K562 (cell line): ENCODE data around the gene MRGPRF. TPM values are rescaled to one million over a fixed set of nuclear protein-coding genes. Genes with fewer than 3 reads are reported as not detected.

ENCODE experiments used
- BCLAF1 ChIP-seq, 2 experiments: fragments of 450-650 bp in 1 of 2; IDR thresholded peaks; 2 replicates each; pipeline ENCODE4 v1.6.1; 2011 to 2017; ENCODE audit warnings: low read depth in 2 of 2, antibody characterized with exemption in 1 of 2, borderline replicate concordance in 1 of 2, low read length in 1 of 2, mild to moderate bottlenecking in 1 of 2, mixed read lengths in 1 of 2; ENCODE audit not compliant: control insufficient read depth in 1 of 2
- CCNT2 ChIP-seq: IDR thresholded peaks from 2 replicates; pipeline ENCODE4 v1.6.1; 2011; ENCODE audit warnings: borderline replicate concordance, low read depth, mild to moderate bottlenecking, moderate library complexity, mixed read lengths, low read length; ENCODE audit not compliant: insufficient read length; ENCODE audit errors: extremely low read depth
- CREB3 ChIP-seq: fragments of 450-650 bp; conservative IDR thresholded peaks from 2 replicates; pipeline ENCODE4 v1.6.1; 2016; ENCODE audit warnings: missing genetic modification characterization, low read depth, mild to moderate bottlenecking, missing compliant biosample characterization, moderate library complexity
- CREBBP ChIP-seq: IDR thresholded peaks from one replicate; pipeline ENCODE4 v1.6.1; 2012; ENCODE audit warnings: low read depth, mild to moderate bottlenecking, control low read depth, inconsistent platforms, low read length
- FOXA3 ChIP-seq, 2 experiments: fragments of 450-650 bp in 1 of 2; sonication (generic) in 1 of 2; formaldehyde crosslinking; IDR thresholded peaks in 1 of 2; conservative IDR thresholded peaks in 1 of 2; 2 replicates each; pipeline versions ENCODE4 v1.4.0 to v1.8.0; 2020 to 2022; ENCODE audit warnings: mild to moderate bottlenecking in 2 of 2, missing genetic modification reagents in 1 of 2
- HLTF ChIP-seq: fragments of 450-650 bp; IDR thresholded peaks from 2 replicates; pipeline ENCODE4 v1.6.1; 2016
- HMGN3 ChIP-seq: IDR thresholded peaks from 2 replicates; pipeline ENCODE4 v1.6.1; 2011; ENCODE audit warnings: borderline replicate concordance, low read depth, mild to moderate bottlenecking, mixed read lengths, low read length; ENCODE audit not compliant: insufficient read length; ENCODE audit errors: extremely low read depth
- LCOR ChIP-seq: sonication (generic); formaldehyde crosslinking; IDR thresholded peaks from 2 replicates; pipeline ENCODE4 v1.8.0; 2022; ENCODE audit warnings: mild to moderate bottlenecking, missing genetic modification reagents
- MED1 ChIP-seq: sonication (generic); formaldehyde crosslinking; IDR thresholded peaks from 2 replicates; pipeline ENCODE4 v1.8.1; 2023; ENCODE audit warnings: missing genetic modification reagents, borderline replicate concordance
- NFIC ChIP-seq: fragments of 450-650 bp; IDR thresholded peaks from 2 replicates; pipeline ENCODE4 v1.6.1; 2017; ENCODE audit warnings: mild to moderate bottlenecking, inconsistent platforms
- NR1H2 ChIP-seq: sonication (generic); formaldehyde crosslinking; IDR thresholded peaks from 2 replicates; pipeline ENCODE4 v1.4.0; 2020; ENCODE audit warnings: mild to moderate bottlenecking, missing genetic modification reagents
- NUFIP1 ChIP-seq: fragments of 450-650 bp; IDR thresholded peaks from 2 replicates; pipeline ENCODE4 v1.6.1; 2018; ENCODE audit not compliant: partially characterized antibody
- PKNOX1 ChIP-seq: fragments of 450-650 bp; IDR thresholded peaks from 2 replicates; pipeline ENCODE4 v1.6.1; 2016
- RAD51 ChIP-seq: fragments of 450-650 bp; IDR thresholded peaks from 2 replicates; pipeline ENCODE4 v1.7.1; 2016; ENCODE audit warnings: low read depth, mild to moderate bottlenecking, borderline replicate concordance
- RBM22 ChIP-seq: fragments of 200-400 bp; formaldehyde crosslinking; IDR thresholded peaks from 2 replicates; pipeline ENCODE4 v1.6.1; 2018; ENCODE audit warnings: low read length, low read depth; ENCODE audit not compliant: poor library complexity, severe bottlenecking
- ZBTB11 ChIP-seq, 3 experiments: fragments of 200-800 bp in 1 of 3; fragments of 250-450 bp in 1 of 3; fragments of 450-650 bp in 1 of 3; sonication (Bioruptor Pico) in 1 of 3; sonication (Bioruptor generic) in 1 of 3; formaldehyde crosslinking in 1 of 3; IDR thresholded peaks; 2 replicates each; pipeline versions ENCODE4 v1.6.1 to v1.8.0; 2016 to 2022; ENCODE audit warnings: mild to moderate bottlenecking in 2 of 3, missing genetic modification characterization in 2 of 3, missing compliant biosample characterization in 1 of 3, moderate library complexity in 1 of 3
- ZNF707 ChIP-seq: fragments of 250-450 bp; sonication (Bioruptor Pico); conservative IDR thresholded peaks from 2 replicates; pipeline ENCODE4 v1.8.0; 2022; ENCODE audit warnings: inconsistent platforms, mild to moderate bottlenecking, moderate library complexity
- polyA plus RNA-seq, 8 experiments: library from polyadenylated mRNA; depleted of rRNA in 4 of 8; stranded (reverse) in 5 of 8; unstranded in 3 of 8; fragments of >200 nt; fragmentation: Nextera tagmentation in 2 of 8; fragmentation: Illumina TruSeq in 1 of 8; extraction: Ambion mirVana in 2 of 8; extraction: Trizol in 1 of 8; gene quantifications; 2 replicates each; pipeline versions ENCODE4 v1.2.1 to v1.2.3, GENCODE V29; 2011 to 2014; ENCODE audit warnings: inconsistent platforms in 1 of 8, missing spikeins in 1 of 8
- total RNA-seq, 7 experiments: library from RNA; depleted of rRNA in 6 of 7; stranded (reverse); fragments of >200 nt in 6 of 7; fragmentation: Illumina TruSeq in 2 of 7; extraction: Trizol in 2 of 7; gene quantifications; 2 replicates each; pipeline versions ENCODE4 v1.2.1 to v1.2.3, GENCODE V29; 2011 to 2021; ENCODE audit warnings: low replicate concordance in 1 of 7

The MRGPRF gene
- total and polyA plus RNA-seq, 9 of the 15 experiments (the other 6 are each of a cell fraction or from before 2014, with no cell fraction given) = not detected

GRCh38 chr11:68974421-68975194 lies 38.4 kb downstream of the MRGPRF start (continued):
- TF ChIP-seq CREB3 (tag) (no peak), MED1 (no peak), HLTF (no peak), PKNOX1 (peak; percentile 96), RAD51 (peak; percentile 95), NFIC (no peak), LCOR (CRISPR knock-in tag) (no peak), FOXA3 (CRISPR knock-in tag; conservative IDR thresholded peaks at IDR 0.05 in 1 of 2, IDR thresholded peaks at IDR 0.05 in 1 of 2) (no peak), ZNF707 (CRISPR knock-in tag) (no peak), BCLAF1 (IDR thresholded peaks at IDR 0.05; ENCODE audit: borderline replicate concordance in 1 of 2, control insufficient read depth in 1 of 2, low read depth in 2 of 2, low read length in 1 of 2) (no peak), NUFIP1 (no peak), ZBTB11 (CRISPR knock-in tag; IDR thresholded peaks at IDR 0.05) (no peak), NR1H2 (no peak), CREBBP (no peak), CCNT2 (no peak), RBM22 (no peak), HMGN3 (no peak)
